22Rv1 (cell line): Measurements from ENCODE around the gene ANKK1.

ENCODE experiments used
- H3K27ac ChIP-seq: fragments of 450-650 bp; 2 replicates; pipeline ENCODE4 v1.5.1; 2017
- CTCF ChIP-seq: fragments of 450-650 bp; IDR thresholded peaks from 2 replicates; pipeline ENCODE4 v1.5.1; 2017; ENCODE audit warnings: mild to moderate bottlenecking
- ZFX ChIP-seq: fragments of 450-650 bp; IDR thresholded peaks from 2 replicates; pipeline ENCODE4 v1.6.1; 2017; ENCODE audit warnings: antibody characterized with exemption, borderline replicate concordance

ANKK1 gene

GRCh38 chr11:113387605-113388211 lies at the start of gene ANKK1:
Gene ANKK1 (plus strand): TSS chr11:113387779. CDS start chr11:113387885, 106 bp downstream.
- TF ChIP-seq CTCF (peak; percentile 82), ZFX (no peak)
- H3K27ac ChIP-seq, result no peak within 1 kb of the TSS

- no peak overlapping the region for H3K27ac ChIP-seq
- TF ChIP-seq ZFX (no peak), CTCF (no peak)
These were observed 48.8 kb upstream of the ANKK1 start for GRCh38 chr11:113338730-113339129.

GRCh38 chr11:113339929-113340589 lies 47.5 kb upstream of the ANKK1 start:
- peak overlapping the region; percentile 77 for H3K27ac ChIP-seq
- TF ChIP-seq CTCF, result no peak
- no peak for TF ChIP-seq ZFX

DNA sequence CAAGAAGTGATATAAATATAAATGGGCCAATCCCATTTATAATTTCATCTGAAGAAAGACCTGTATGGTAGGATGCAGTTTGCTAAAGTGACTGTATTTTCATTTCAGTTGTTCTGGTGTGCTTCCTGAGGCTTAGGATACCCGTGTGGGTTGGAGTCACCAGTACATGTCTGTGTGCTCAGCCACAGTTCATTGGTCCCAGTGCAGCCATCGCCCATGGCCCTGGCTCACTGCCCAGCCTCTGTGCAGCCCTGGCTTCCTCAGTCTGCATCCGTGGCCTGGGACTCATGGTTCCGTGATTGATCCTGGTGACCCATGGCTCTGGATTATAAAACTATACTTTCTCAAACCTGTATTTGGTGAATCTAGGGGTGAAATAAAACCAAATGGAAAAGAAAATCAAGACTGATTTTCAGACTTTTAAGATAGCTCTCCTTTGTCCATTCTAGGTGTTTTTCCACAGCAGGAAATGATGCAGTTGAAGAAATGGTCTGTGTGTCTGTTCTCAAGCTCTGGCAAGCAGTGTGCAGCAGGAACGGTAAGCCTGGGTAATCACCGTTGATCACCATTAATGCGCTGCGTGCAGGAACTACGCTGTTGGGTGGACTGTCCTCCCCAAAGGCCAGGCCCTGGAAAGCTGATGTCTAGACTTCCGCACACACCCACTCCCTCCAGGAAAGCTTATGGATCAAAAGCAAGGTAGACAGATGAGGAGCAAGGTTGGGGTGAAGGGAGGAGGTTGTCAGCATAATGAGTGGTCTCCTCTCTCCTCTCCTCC lies 46.0 kb upstream of the ANKK1 start:
- TF ChIP-seq CTCF, result no peak
- peak overlapping the region; percentile 77 for H3K27ac ChIP-seq

GRCh38 chr11:113345978-113346377 lies 41.6 kb upstream of the ANKK1 start:
- TF ChIP-seq ZFX, result no peak
- no peak for TF ChIP-seq CTCF

GRCh38 chr11:113349528-113349927 lies 38.1 kb upstream of the ANKK1 start:
- H3K27ac ChIP-seq, result no peak overlapping the region
- no peak for TF ChIP-seq ZFX
- no peak for TF ChIP-seq CTCF

More at GRCh38 chr11:113345978-113346377, 41.6 kb upstream of the ANKK1 start:
- no peak overlapping the region for H3K27ac ChIP-seq
